ENCODE measurements around the gene PAX1.

DNA sequence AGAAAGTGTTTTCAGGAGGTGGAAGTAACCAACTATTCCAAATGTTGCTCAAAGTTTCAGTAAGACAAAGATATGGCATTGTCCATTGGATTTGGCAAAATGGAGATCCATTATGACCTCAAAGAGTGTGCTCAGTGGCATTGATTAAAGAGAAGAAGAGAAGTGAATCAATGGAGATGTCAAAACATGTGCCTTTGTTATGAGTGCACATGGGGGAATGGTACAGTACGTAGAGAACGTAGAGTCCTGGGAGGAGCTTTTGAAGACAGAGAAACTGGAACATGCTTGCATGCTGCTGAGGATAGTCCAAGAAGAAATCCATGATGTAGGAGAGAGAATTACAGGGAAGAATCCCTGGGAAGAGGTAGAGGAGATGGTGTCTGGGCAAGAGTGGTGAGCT is 42.0 kb upstream of the PAX1 start:
- TF ChIP-seq, protein P1, sequence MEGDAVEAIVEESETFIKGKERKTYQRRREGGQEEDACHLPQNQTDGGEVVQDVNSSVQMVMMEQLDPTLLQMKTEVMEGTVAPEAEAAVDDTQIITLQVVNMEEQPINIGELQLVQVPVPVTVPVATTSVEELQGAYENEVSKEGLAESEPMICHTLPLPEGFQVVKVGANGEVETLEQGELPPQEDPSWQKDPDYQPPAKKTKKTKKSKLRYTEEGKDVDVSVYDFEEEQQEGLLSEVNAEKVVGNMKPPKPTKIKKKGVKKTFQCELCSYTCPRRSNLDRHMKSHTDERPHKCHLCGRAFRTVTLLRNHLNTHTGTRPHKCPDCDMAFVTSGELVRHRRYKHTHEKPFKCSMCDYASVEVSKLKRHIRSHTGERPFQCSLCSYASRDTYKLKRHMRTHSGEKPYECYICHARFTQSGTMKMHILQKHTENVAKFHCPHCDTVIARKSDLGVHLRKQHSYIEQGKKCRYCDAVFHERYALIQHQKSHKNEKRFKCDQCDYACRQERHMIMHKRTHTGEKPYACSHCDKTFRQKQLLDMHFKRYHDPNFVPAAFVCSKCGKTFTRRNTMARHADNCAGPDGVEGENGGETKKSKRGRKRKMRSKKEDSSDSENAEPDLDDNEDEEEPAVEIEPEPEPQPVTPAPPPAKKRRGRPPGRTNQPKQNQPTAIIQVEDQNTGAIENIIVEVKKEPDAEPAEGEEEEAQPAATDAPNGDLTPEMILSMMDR (IDR thresholded peaks at IDR 0.05): no peak
- no peak for TF ChIP-seq EP300 (IDR thresholded peaks at IDR 0.05)
